Measurements from ENCODE around the gene NLRP6. TPM values are rescaled to one million over a fixed set of nuclear protein-coding genes. Genes with fewer than 3 reads are reported as not detected.
A peak's percentile ranks its signal among the peaks of the same experiment; 100 is the strongest.

The NLRP6 gene
- total and polyA plus RNA-seq, 2 experiments from 2014 or later: not detected

DNA sequence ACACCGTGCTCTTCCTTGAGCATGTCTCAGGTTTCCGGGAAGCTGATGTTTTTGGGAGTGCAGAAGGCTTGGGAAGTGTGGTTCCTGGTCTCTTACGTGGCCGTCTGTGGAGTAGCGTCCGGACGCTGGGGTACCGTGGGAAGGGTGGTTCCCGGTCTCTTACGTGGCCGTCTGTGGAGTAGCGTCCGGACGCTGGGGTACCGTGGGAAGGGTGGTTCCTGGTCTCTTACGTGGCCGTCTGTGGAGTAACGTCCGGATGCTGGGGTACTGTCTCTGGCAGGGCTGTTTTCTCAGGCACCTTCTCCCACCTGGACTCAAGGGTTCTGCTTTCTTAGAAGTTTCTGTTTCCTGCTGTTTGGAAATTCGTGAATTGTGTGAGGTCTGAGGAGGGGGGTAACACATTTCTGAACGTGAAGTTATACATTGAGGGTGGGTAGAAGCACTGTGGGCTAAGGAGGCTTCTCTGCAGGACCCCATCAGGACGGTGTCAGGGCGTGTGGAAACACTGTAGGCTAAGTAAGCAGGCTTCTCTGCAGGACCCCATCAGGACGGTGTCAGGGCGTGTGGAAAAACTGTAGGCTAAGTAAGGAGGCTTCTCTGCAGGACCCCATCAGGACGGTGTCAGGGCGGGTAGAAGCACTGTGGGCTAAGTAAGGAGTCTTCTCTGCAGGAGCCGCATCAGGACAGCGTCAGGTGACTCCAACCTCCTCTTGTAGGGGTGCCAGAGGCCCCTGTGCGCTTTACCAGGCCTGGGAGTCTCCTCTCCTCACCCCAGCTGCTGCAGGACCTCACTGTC, 47.8 kb downstream of the NLRP6 start:
- Histone ChIP-seq H3K4me3 (no peak overlapping the region), H3K9ac (no peak overlapping the region), H3K9me2 (ENCODE audit: insufficient read depth) (no peaks in the 10 kb centered on the region), H3K4me2 (ENCODE audit: unreplicated experiment) (peak overlapping the region; percentile 12), H3F3A (ENCODE audit: insufficient read depth) (no peaks in the 10 kb centered on the region), H3K79me2 (ENCODE audit: insufficient read depth) (no peaks in the 10 kb centered on the region), H2AFZ (no peak overlapping the region), H3K27ac (no peak overlapping the region), H3K4me1 (ENCODE audit: insufficient read depth) (peaks cover 9% of the 10 kb centered on the region; the same call in 1 of the 2 replicates), H3K27me3 (replicated peaks; ENCODE audit: insufficient read depth) (no peaks in the 10 kb centered on the region), H4K20me1 (ENCODE audit: insufficient read depth) (no peaks in the 10 kb centered on the region), H3K9me3 (ENCODE audit: low read depth) (no peaks in the 10 kb centered on the region), H3K36me3 (ENCODE audit: low read depth) (no peaks in the 10 kb centered on the region)
- in situ Hi-C loops (cut with MboI): no loop called here
- WGBS, 2 experiments (ENCODE audit: low coverage in 1 of 2, low lambda C conversion rate in 2 of 2, missing lambda C conversion rate in 2 of 2): 85 to 87% methylated on average over 22 to 30 of the region's 30 CpGs
- DNase-seq: no peak
- TF ChIP-seq EZH2phosphoT487 (IDR thresholded peaks at IDR 0.05; ENCODE audit: insufficient read depth, low read depth) (no peak), EZH2 (IDR thresholded peaks at IDR 0.05; ENCODE audit: insufficient read depth, poor library complexity, severe bottlenecking) (no peak)

DNA sequence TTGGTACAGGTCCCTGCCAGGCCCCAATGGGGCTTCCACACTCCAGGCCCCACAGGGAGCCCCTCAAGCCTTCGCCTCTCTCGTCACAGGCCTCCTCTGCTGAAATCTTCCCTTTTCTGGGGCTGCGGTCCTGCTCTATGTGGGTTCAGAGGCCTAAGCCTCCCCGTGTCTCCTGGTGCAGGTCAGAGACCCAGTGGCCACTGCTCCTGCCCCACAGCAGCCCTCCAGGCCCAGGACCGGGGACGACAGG, 48.3 kb downstream of the NLRP6 start:
- peaks cover 9% of the 10 kb centered on the region; the same call in 1 of the 2 replicates for H3K4me1 ChIP-seq (ENCODE audit: insufficient read depth)
- TF ChIP-seq EZH2phosphoT487 (IDR thresholded peaks at IDR 0.05; ENCODE audit: insufficient read depth, low read depth) (no peak), EZH2 (IDR thresholded peaks at IDR 0.05; ENCODE audit: insufficient read depth, poor library complexity, severe bottlenecking) (no peak)
- H3K4me2 ChIP-seq (ENCODE audit: unreplicated experiment): no peak overlapping the region
- H3K9me3 ChIP-seq (ENCODE audit: low read depth): no peaks in the 10 kb centered on the region
- H3K9me2 ChIP-seq (ENCODE audit: insufficient read depth): no peaks in the 10 kb centered on the region
- no peak overlapping the region for H3K9ac ChIP-seq
- H3K4me3 ChIP-seq: no peak overlapping the region
- in situ Hi-C loops (cut with MboI): no loop called here
- no peaks in the 10 kb centered on the region for H4K20me1 ChIP-seq (ENCODE audit: insufficient read depth)
- H2AFZ ChIP-seq: peak overlapping the region; percentile 28; the same call in 1 of the 2 replicates
- DNase-seq: no peak
- H3K27ac ChIP-seq: no peak overlapping the region
- H3F3A ChIP-seq (ENCODE audit: insufficient read depth): no peaks in the 10 kb centered on the region
- H3K27me3 ChIP-seq (replicated peaks; ENCODE audit: insufficient read depth): no peaks in the 10 kb centered on the region
- H3K79me2 ChIP-seq (ENCODE audit: insufficient read depth): no peaks in the 10 kb centered on the region
- WGBS, 2 experiments (ENCODE audit: low coverage in 1 of 2, low lambda C conversion rate in 2 of 2, missing lambda C conversion rate in 2 of 2): 84 to 86% methylated on average over 6 of the region's 6 CpGs
- H3K36me3 ChIP-seq (ENCODE audit: low read depth): no peaks in the 10 kb centered on the region

GRCh38 chr11:326842-327580, 48.8 kb downstream of the NLRP6 start:
- Histone ChIP-seq H2AFZ (peak overlapping the region; percentile 28; the same call in 1 of the 2 replicates), H4K20me1 (ENCODE audit: insufficient read depth) (no peaks in the 10 kb centered on the region), H3K4me2 (ENCODE audit: unreplicated experiment) (no peak overlapping the region), H3K9me3 (ENCODE audit: low read depth) (no peaks in the 10 kb centered on the region), H3K27me3 (replicated peaks; ENCODE audit: insufficient read depth) (no peaks in the 10 kb centered on the region), H3K9ac (no peak overlapping the region), H3K36me3 (ENCODE audit: low read depth) (no peaks in the 10 kb centered on the region), H3F3A (ENCODE audit: insufficient read depth) (no peaks in the 10 kb centered on the region), H3K9me2 (ENCODE audit: insufficient read depth) (no peaks in the 10 kb centered on the region), H3K79me2 (ENCODE audit: insufficient read depth) (no peaks in the 10 kb centered on the region), H3K4me1 (ENCODE audit: insufficient read depth) (peaks cover 9% of the 10 kb centered on the region; the same call in 1 of the 2 replicates), H3K4me3 (no peak overlapping the region), H3K27ac (no peak overlapping the region)
- 55 to 62% methylated on average over 17 to 19 of the region's 19 CpGs for WGBS, 2 experiments (ENCODE audit: low coverage in 1 of 2, low lambda C conversion rate in 2 of 2, missing lambda C conversion rate in 2 of 2)
- TF ChIP-seq EZH2 (IDR thresholded peaks at IDR 0.05; ENCODE audit: insufficient read depth, poor library complexity, severe bottlenecking) (no peak), EZH2phosphoT487 (IDR thresholded peaks at IDR 0.05; ENCODE audit: insufficient read depth, low read depth) (no peak)
- DNase-seq: peak; percentile 40
- in situ Hi-C loops (cut with MboI): no loop called here

GRCh38 chr11:327581-327923, 49.3 kb downstream of the NLRP6 start:
- Histone ChIP-seq H3K36me3 (ENCODE audit: low read depth) (no peaks in the 10 kb centered on the region), H3F3A (ENCODE audit: insufficient read depth) (no peaks in the 10 kb centered on the region), H3K27ac (no peak overlapping the region), H3K9me2 (ENCODE audit: insufficient read depth) (no peaks in the 10 kb centered on the region), H3K9me3 (ENCODE audit: low read depth) (no peaks in the 10 kb centered on the region), H3K9ac (no peak overlapping the region), H3K27me3 (replicated peaks; ENCODE audit: insufficient read depth) (no peaks in the 10 kb centered on the region), H3K4me3 (no peak overlapping the region), H2AFZ (0 out of 2 replicates have a peak overlapping the region, but pooled peaks have one; percentile 28), H3K4me1 (ENCODE audit: insufficient read depth) (peaks cover 9% of the 10 kb centered on the region; the same call in 1 of the 2 replicates), H3K4me2 (ENCODE audit: unreplicated experiment) (no peak overlapping the region), H4K20me1 (ENCODE audit: insufficient read depth) (no peaks in the 10 kb centered on the region), H3K79me2 (ENCODE audit: insufficient read depth) (no peaks in the 10 kb centered on the region)
- TF ChIP-seq EZH2 (IDR thresholded peaks at IDR 0.05; ENCODE audit: insufficient read depth, poor library complexity, severe bottlenecking) (no peak), EZH2phosphoT487 (IDR thresholded peaks at IDR 0.05; ENCODE audit: insufficient read depth, low read depth) (no peak)
- 97 to 99% methylated on average over 3 of the region's 3 CpGs for WGBS, 2 experiments (ENCODE audit: low coverage in 1 of 2, low lambda C conversion rate in 2 of 2, missing lambda C conversion rate in 2 of 2)
- in situ Hi-C loops (cut with MboI): no loop called here
- DNase-seq: no peak

Data from GM23248 (cell line).